Prostate gland (tissue), 2 donors: ENCODE measurements around the gene NAA15. TPM values are rescaled to one million over a fixed set of nuclear protein-coding genes. Genes with fewer than 3 reads are reported as not detected.

Experiments
- DNase-seq: peaks from one replicate; pipeline ENCODE4 v3.0.0-alpha.2; 2019; ENCODE audit warnings: low spot score
- H3K27ac ChIP-seq, 2 donors: fragments of 200-600 bp; sonication (generic); 2 replicates each; pipeline ENCODE4 v1.5.1; 2017 to 2019
- H3K27me3 ChIP-seq: fragments of 200-600 bp; sonication (generic); replicated peaks from 2 replicates; pipeline ENCODE4 v1.5.1; 2019; ENCODE audit not compliant: insufficient read depth
- H3K36me3 ChIP-seq, 2 donors: fragments of 200-600 bp; sonication (generic); 1 replicate in 1 of 2; 2 replicates in 1 of 2; pipeline versions ENCODE4 v1.5.1 to v1.8.1; 2017 to 2019
- H3K4me1 ChIP-seq: fragments of 200-600 bp; sonication (generic); replicated peaks from 2 replicates; pipeline ENCODE4 v1.5.1; 2019
- H3K4me3 ChIP-seq, 2 donors: fragments of 200-600 bp; sonication (generic); 2 replicates each; pipeline ENCODE4 v1.5.1; 2017 to 2019
- H3K9me3 ChIP-seq: fragments of 200-600 bp; sonication (generic); 2 replicates; pipeline ENCODE4 v1.5.1; 2017
- POLR2A ChIP-seq: fragments of 450-650 bp; IDR thresholded peaks from one replicate; pipeline ENCODE4 v1.6.1; 2016; ENCODE audit warnings: antibody characterized with exemption, mild to moderate bottlenecking
- POLR2AphosphoS5 ChIP-seq: sonication (generic); formaldehyde crosslinking; IDR thresholded peaks from one replicate; pipeline ENCODE4 v1.6.1; 2017; ENCODE audit warnings: antibody characterized with exemption
- WGBS: methylation state at CpG from one replicate; pipeline ENCODE4 v1.1.5; 2018; 5-methylcytosine and 5-hydroxymethylcytosine counted together
- intact Hi-C: fragments of 100-400 bp; cut with DNase I; formaldehyde crosslinking; loops from one replicate; pipeline ENCODE4 v1.14.2; 2022
- total RNA-seq, 2 donors: library from RNA; depleted of rRNA; stranded (reverse); fragments of >200 nt; gene quantifications; one replicate each; pipeline ENCODE4 v1.1.0, GENCODE V29; 2016
- TF ChIP-seq, protein P1 (sequence below), 4 experiments: fragments of 200-600 bp in 2 of 4; fragments of 450-650 bp in 2 of 4; sonication (generic) in 2 of 4; IDR thresholded peaks; 1 replicate in 3 of 4; 2 replicates in 1 of 4; pipeline ENCODE4 v1.5.1; 2016 to 2019; ENCODE audit warnings: antibody characterized with exemption in 4 of 4, mild to moderate bottlenecking in 2 of 4, moderate library complexity in 2 of 4

The NAA15 gene
- total RNA-seq, 2 donors from 2014 or later = 19.3 to 22.9 TPM

DNA sequence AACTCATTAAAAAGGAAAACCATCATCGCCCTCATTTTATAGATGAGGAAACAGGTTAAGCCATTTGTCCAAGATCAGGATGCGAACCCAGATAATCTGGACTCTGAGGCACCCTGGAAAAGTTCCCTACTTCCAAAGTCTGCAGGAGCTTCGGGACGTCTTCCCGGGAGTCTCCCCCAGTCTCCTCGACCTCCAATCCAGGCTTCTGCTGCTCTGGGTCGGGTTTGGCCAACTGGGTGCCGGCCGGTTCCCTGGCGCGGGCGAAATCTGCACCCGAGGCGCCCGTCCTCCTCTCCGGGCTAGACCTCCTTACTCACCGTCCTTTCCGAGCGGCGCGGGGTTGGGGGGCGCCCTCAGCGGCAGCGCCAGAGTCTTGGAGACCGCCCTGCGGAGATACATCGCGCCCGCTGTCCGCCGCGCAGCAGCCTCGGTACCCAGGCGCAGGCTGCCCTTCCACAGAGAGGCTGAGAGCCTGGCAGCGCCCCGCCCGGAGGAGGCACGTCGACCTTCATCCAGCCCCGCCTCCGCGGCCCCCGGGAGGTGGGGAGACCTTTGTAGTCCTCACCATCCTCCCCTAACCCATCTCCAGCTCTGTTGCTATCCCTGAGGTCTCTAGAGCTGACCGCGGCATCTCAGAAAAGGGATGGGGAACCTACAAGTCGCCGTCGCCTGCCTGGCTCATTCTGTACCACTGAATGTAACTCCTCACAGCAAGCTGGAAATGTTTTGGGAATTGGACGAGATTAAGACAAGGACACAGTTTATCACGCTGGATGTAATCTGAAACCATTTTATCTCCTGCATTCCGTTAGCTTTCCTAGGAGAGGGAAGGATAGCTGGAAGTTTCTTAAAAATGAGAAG is 21.3 kb upstream of the NAA15 start, which contains the start of gene MGARP:
Gene MGARP (minus strand): TSS at position 466 of the 861 bp plus-strand sequence. CDS start 67 bp downstream, at position 399.
- WGBS = 9% methylated on average over 35 of the region's 51 CpGs
- H3K27ac ChIP-seq = no peak within 1 kb of the TSS

DNA sequence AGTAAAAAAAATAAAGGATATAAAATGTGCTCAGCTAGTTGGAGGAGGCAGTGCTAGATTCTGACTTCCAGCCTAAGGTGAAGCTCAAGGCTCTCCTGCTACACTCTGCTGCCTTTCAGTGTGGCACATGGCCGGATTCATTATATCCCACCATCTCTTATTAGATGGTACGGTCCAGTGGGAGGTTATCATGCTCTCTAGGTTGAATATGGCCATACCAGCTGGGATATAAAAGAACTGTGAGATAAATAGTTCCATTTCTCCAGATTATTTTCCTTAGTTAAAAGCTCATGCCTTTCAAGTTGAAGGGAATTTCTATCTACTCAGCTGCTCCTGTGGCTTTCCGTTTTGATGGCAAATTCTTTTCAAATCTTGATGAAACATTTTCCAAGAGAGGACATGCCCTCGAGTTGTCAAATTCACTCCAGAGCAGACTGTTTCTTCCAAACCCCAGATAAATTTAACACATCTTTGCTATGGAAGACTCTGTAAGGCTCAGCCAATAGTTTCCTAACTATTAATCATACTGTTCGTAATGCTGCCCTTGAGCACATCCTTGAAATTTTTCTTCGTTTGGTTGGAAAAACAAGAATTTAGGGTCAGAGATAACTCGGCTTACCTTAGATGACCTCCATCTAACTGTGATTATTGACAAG is 19.1 kb upstream of the NAA15 start:
- DNase-seq = no peak
- Histone ChIP-seq H3K4me3 (no peak overlapping the region), H3K27ac (no peak overlapping the region), H3K27me3 (peaks cover 1% of the 10 kb centered on the region), H3K9me3 (no peaks in the 10 kb centered on the region), H3K36me3 (no peaks in the 10 kb centered on the region), H3K4me1 (no peaks in the 10 kb centered on the region)
- intact Hi-C loops = no loop called here
- TF ChIP-seq, protein P1, sequence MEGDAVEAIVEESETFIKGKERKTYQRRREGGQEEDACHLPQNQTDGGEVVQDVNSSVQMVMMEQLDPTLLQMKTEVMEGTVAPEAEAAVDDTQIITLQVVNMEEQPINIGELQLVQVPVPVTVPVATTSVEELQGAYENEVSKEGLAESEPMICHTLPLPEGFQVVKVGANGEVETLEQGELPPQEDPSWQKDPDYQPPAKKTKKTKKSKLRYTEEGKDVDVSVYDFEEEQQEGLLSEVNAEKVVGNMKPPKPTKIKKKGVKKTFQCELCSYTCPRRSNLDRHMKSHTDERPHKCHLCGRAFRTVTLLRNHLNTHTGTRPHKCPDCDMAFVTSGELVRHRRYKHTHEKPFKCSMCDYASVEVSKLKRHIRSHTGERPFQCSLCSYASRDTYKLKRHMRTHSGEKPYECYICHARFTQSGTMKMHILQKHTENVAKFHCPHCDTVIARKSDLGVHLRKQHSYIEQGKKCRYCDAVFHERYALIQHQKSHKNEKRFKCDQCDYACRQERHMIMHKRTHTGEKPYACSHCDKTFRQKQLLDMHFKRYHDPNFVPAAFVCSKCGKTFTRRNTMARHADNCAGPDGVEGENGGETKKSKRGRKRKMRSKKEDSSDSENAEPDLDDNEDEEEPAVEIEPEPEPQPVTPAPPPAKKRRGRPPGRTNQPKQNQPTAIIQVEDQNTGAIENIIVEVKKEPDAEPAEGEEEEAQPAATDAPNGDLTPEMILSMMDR (IDR thresholded peaks at IDR 0.05) = no peak
- WGBS = 80% methylated on average over 7 of the region's 7 CpGs

More for the DNA sequence above, 21.3 kb upstream of the NAA15 start, which contains the start of gene MGARP:
- no peak for DNase-seq
- intact Hi-C loops = no loop called here
- Histone ChIP-seq H3K9me3 (no peaks in the 10 kb centered on the region), H3K4me3 (peak within 1 kb of the TSS; percentile 22 to 27), H3K36me3 (no peaks in the 10 kb centered on the region), H3K27me3 (peaks cover 1% of the 10 kb centered on the region), H3K4me1 (no peaks in the 10 kb centered on the region)
- TF ChIP-seq POLR2A (no peak), POLR2AphosphoS5 (no peak)
- TF ChIP-seq, protein P1 (IDR thresholded peaks at IDR 0.05) = no peak

DNA sequence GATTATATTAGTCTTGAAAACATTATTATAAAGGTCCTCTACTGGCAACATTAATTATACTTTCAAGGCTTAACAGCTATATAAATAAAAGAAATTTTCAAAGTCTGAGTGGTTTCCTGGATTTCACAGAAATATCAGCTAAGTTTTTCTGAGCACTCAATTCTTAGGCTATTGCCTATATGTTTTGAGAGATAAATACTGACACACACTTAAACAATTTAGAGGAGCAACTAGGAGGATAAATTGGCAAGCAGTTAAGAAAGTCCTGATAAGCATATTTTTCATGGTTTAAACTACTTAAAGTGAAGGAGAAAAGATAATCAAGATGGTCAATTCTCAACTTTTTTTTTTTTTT is 18.6 kb upstream of the NAA15 start:
- H3K4me1 ChIP-seq = no peaks in the 10 kb centered on the region
- DNase-seq = no peak
- H3K27ac ChIP-seq = no peak overlapping the region
- no peak overlapping the region for H3K4me3 ChIP-seq
- TF ChIP-seq, protein P1 (IDR thresholded peaks at IDR 0.05) = no peak
- TF ChIP-seq POLR2AphosphoS5 = no peak
- no peak for TF ChIP-seq POLR2A
- H3K9me3 ChIP-seq = no peaks in the 10 kb centered on the region
- H3K36me3 ChIP-seq = no peaks in the 10 kb centered on the region
- intact Hi-C loops = no loop called here
- H3K27me3 ChIP-seq = peaks cover 1% of the 10 kb centered on the region

DNA sequence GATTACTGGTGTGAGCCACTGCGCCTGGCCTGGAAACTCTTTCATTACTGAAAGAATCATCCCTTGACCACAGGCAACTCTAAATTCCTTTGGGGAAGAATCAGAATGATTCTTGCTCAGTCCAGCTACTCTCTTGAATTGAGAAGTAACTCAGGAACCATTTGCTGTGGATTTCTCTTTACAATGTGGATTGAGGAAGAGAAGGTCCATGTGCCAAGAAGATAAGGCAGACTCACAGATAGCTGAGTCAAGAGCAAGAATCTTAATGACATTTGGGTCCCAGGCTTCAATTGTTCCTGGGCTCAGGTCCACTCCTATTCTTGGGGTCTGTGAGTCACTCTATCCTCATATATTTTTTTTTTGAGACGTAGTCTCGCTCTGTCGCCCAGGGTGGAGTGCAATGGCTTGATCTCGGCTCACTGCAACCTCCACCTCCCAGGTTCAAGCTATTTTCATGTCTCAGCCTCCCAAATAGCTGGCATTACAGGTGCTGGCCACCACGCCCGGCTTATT is 15.1 kb upstream of the NAA15 start:
- intact Hi-C loops = no loop called here
- WGBS = 98% methylated on average over 7 of the region's 7 CpGs
- Histone ChIP-seq H3K4me3 (no peak overlapping the region), H3K9me3 (no peaks in the 10 kb centered on the region), H3K4me1 (no peaks in the 10 kb centered on the region), H3K36me3 (no peaks in the 10 kb centered on the region), H3K27ac (no peak overlapping the region), H3K27me3 (no peaks in the 10 kb centered on the region)
- TF ChIP-seq POLR2AphosphoS5 = no peak
- TF ChIP-seq, protein P1 (IDR thresholded peaks at IDR 0.05) = no peak
- no peak for TF ChIP-seq POLR2A
- no peak for DNase-seq
